Mesothelial cell of epicardium (in vitro differentiated cells): ENCODE data around the gene CTU1. TPM values are rescaled to one million over a fixed set of nuclear protein-coding genes. Genes with fewer than 3 reads are reported as not detected.

Experiments
- DNase-seq, 2 experiments: peaks; one replicate each; pipeline ENCODE4 v3.0.0; 2021; ENCODE audit warnings: low spot score in 2 of 2; ENCODE audit not compliant: unreplicated experiment in 2 of 2
- H3K27ac Mint-ChIP-seq: 2 replicates; pipeline ENCODE4 v1.8.0; 2021; ENCODE audit warnings: mixed read lengths
- H3K27me3 Mint-ChIP-seq: 2 replicates; pipeline ENCODE4 v1.8.0; 2021; ENCODE audit warnings: low read depth, mixed read lengths
- H3K36me3 Mint-ChIP-seq: 2 replicates; pipeline ENCODE4 v1.8.0; 2021; ENCODE audit warnings: mixed read lengths
- H3K4me1 Mint-ChIP-seq: 2 replicates; pipeline ENCODE4 v1.8.0; 2021; ENCODE audit warnings: mixed read lengths
- H3K4me3 Mint-ChIP-seq: 2 replicates; pipeline ENCODE4 v1.8.0; 2021; ENCODE audit warnings: mild to moderate bottlenecking, moderate library complexity, mixed read lengths
- H3K9me3 Mint-ChIP-seq: 2 replicates; pipeline ENCODE4 v1.8.0; 2021; ENCODE audit warnings: mixed read lengths
- CTCF ChIP-seq: fragments of 200-600 bp; sonication (generic); IDR thresholded peaks from one replicate; pipeline ENCODE4 v1.5.0; 2021; ENCODE audit warnings: antibody characterized with exemption; ENCODE audit not compliant: unreplicated experiment
- total RNA-seq: library from RNA; stranded (reverse); gene quantifications from 3 replicates; pipeline ENCODE4 v1.2.1, GENCODE V29; 2021

Gene CTU1
- total RNA-seq, 1 donor from 2014 or later: 7.7 TPM

- H3K27me3 Mint-ChIP-seq: peaks cover 35% of the 10 kb centered on the region
- TF ChIP-seq CTCF: no peak
- H3K9me3 Mint-ChIP-seq: no peaks in the 10 kb centered on the region
- no peak overlapping the region for H3K4me3 Mint-ChIP-seq
- no peak for DNase-seq
- H3K27ac Mint-ChIP-seq: no peak overlapping the region
- no peaks in the 10 kb centered on the region for H3K36me3 Mint-ChIP-seq
- no peaks in the 10 kb centered on the region for H3K4me1 Mint-ChIP-seq
These were observed 23.7 kb downstream of the CTU1 start for GRCh38 chr19:51084505-51084904.

GRCh38 chr19:51083783-51084182, 24.4 kb downstream of the CTU1 start:
- H3K27me3 Mint-ChIP-seq: peaks cover 35% of the 10 kb centered on the region
- TF ChIP-seq CTCF: no peak
- no peak overlapping the region for H3K4me3 Mint-ChIP-seq
- H3K9me3 Mint-ChIP-seq: no peaks in the 10 kb centered on the region
- H3K36me3 Mint-ChIP-seq: no peaks in the 10 kb centered on the region
- H3K4me1 Mint-ChIP-seq: no peaks in the 10 kb centered on the region
- no peak overlapping the region for H3K27ac Mint-ChIP-seq
- no peak for DNase-seq

- Mint-ChIP-seq H3K4me3 (no peak overlapping the region), H3K9me3 (no peaks in the 10 kb centered on the region), H3K27ac (no peak overlapping the region), H3K4me1 (no peaks in the 10 kb centered on the region), H3K36me3 (no peaks in the 10 kb centered on the region), H3K27me3 (peaks cover 35% of the 10 kb centered on the region)
- DNase-seq: no peak
- no peak for TF ChIP-seq CTCF
These were observed 25.0 kb downstream of the CTU1 start for GRCh38 chr19:51083181-51083580.

GRCh38 chr19:51082611-51083010, 25.6 kb downstream of the CTU1 start, which contains the start of gene KLK14:
KLK14 (minus strand) TSS chr19:51082887; CDS start chr19:51082614, 273 bp downstream.
- H3K36me3 Mint-ChIP-seq: no peaks in the 10 kb centered on the region
- no peaks in the 10 kb centered on the region for H3K9me3 Mint-ChIP-seq
- H3K27me3 Mint-ChIP-seq: peaks cover 35% of the 10 kb centered on the region
- no peak within 1 kb of the TSS for H3K27ac Mint-ChIP-seq
- TF ChIP-seq CTCF: no peak
- no peaks in the 10 kb centered on the region for H3K4me1 Mint-ChIP-seq
- H3K4me3 Mint-ChIP-seq: no peak within 1 kb of the TSS
- DNase-seq: no peak

GRCh38 chr19:51081476-51081875, 26.7 kb downstream of the CTU1 start:
- TF ChIP-seq CTCF: no peak
- Mint-ChIP-seq H3K4me1 (no peaks in the 10 kb centered on the region), H3K9me3 (no peaks in the 10 kb centered on the region), H3K36me3 (no peaks in the 10 kb centered on the region), H3K27ac (no peak overlapping the region), H3K4me3 (no peak overlapping the region), H3K27me3 (peaks cover 28% of the 10 kb centered on the region)
- no peak for DNase-seq
